Measurements from ENCODE around the gene TMEM235. TPM values are rescaled to one million over a fixed set of nuclear protein-coding genes. Genes with fewer than 3 reads are reported as not detected.

Gene TMEM235
- total RNA-seq, 1 donor from 2014 or later, result not detected

GRCh38 chr17:78273813-78274212 lies 42.4 kb downstream of the TMEM235 start:
- TF ChIP-seq CTCF (IDR thresholded peaks at IDR 0.05; ENCODE audit: insufficient read depth, low read length, poor library complexity, severe bottlenecking), result no peak
- Histone ChIP-seq H3K36me3 (ENCODE audit: control insufficient read depth, insufficient read depth, low read length) (no peaks in the 10 kb centered on the region), H3K27me3 (ENCODE audit: control insufficient read depth, insufficient read depth, low read length) (peaks cover 10% of the 10 kb centered on the region), H3K4me3 (ENCODE audit: low read depth, low read length) (no peak overlapping the region)
- DNase-seq (ENCODE audit: low read depth), result no peak

- DNase-seq (ENCODE audit: low read depth), result no peak
- no peaks in the 10 kb centered on the region for H3K36me3 ChIP-seq (ENCODE audit: control insufficient read depth, insufficient read depth, low read length)
- H3K4me3 ChIP-seq (ENCODE audit: low read depth, low read length), result no peak overlapping the region
- no peak for TF ChIP-seq CTCF (IDR thresholded peaks at IDR 0.05; ENCODE audit: insufficient read depth, low read length, poor library complexity, severe bottlenecking)
- peaks cover 4% of the 10 kb centered on the region for H3K27me3 ChIP-seq (ENCODE audit: control insufficient read depth, insufficient read depth, low read length)
Observed at GRCh38 chr17:78275355-78275754, 43.9 kb downstream of the TMEM235 start.

- no peak for TF ChIP-seq CTCF (IDR thresholded peaks at IDR 0.05; ENCODE audit: insufficient read depth, low read length, poor library complexity, severe bottlenecking)
- H3K4me3 ChIP-seq (ENCODE audit: low read depth, low read length), result no peak overlapping the region
- no peaks in the 10 kb centered on the region for H3K36me3 ChIP-seq (ENCODE audit: control insufficient read depth, insufficient read depth, low read length)
- DNase-seq (ENCODE audit: low read depth), result no peak
- peaks cover 4% of the 10 kb centered on the region for H3K27me3 ChIP-seq (ENCODE audit: control insufficient read depth, insufficient read depth, low read length)
Observed at GRCh38 chr17:78276098-78276887, 44.9 kb downstream of the TMEM235 start.

DNA sequence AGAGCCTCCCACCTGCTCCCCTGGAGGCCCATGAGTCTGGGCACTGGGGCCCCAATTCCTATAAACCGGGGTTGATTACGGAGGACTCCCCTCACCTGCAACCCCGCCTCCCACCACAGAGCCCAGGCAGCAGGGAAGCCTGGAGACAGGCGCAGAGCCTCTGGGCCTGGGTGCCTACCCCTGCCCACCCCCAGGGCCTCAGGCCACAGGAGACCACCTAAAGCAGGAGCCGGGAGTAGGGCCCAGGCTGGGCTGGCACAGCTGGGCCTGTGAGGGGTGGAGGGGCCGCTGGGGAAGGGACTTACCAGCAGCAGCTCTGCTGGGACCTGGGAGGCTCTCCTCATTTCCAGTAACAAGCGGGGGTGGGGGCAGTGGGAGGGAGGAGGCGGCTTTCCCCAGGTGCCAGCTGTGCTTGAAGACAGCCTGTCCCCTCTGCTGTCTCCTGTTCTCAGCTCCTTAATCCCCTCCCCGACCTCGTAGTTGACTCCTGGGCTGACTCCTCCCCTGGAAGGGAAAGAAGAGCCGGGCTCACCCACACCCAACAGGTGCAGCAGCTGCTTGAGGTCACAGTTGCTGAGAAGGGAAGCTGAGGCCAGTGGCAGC lies 46.8 kb downstream of the TMEM235 start:
- Histone ChIP-seq H3K27me3 (ENCODE audit: control insufficient read depth, insufficient read depth, low read length) (no peaks in the 10 kb centered on the region), H3K4me3 (ENCODE audit: low read depth, low read length) (no peak overlapping the region), H3K36me3 (ENCODE audit: control insufficient read depth, insufficient read depth, low read length) (no peaks in the 10 kb centered on the region)
- no peak for DNase-seq (ENCODE audit: low read depth)
- no peak for TF ChIP-seq CTCF (IDR thresholded peaks at IDR 0.05; ENCODE audit: insufficient read depth, low read length, poor library complexity, severe bottlenecking)

DNA sequence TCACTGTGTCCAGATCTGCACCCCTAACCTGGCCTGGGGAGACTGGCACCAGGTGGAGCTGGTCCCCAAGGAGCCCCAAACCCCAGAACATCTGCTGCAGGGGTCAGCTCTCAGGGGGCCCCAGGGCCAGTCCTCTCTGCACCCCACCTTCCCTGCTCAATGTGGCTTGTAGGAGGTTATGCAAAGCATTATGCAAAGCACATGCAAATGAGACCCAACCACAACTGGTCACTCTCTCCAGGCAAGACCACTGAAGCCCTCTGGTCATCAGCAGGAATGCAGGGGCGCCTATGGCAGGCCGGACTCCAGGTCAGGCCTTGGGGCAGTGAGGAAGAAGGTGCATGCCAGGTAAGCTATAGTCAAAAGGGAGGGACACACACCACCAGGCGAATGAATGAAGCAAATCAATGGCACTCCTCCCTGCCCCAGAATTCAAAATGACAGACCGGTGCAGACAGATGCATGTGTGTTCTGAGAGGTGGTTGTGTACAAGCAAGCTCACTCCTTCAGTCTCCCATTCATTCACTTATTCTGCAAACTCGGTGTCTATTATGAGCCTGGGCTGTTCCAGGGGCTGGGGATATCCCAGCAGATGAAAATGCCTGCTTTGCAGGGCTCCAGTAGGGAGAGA lies 48.0 kb downstream of the TMEM235 start:
- no peak for TF ChIP-seq CTCF (IDR thresholded peaks at IDR 0.05; ENCODE audit: insufficient read depth, low read length, poor library complexity, severe bottlenecking)

More for the DNA sequence above, 48.0 kb downstream of the TMEM235 start:
- Histone ChIP-seq H3K36me3 (ENCODE audit: control insufficient read depth, insufficient read depth, low read length) (no peaks in the 10 kb centered on the region), H3K27me3 (ENCODE audit: control insufficient read depth, insufficient read depth, low read length) (no peaks in the 10 kb centered on the region), H3K4me3 (ENCODE audit: low read depth, low read length) (no peak overlapping the region)
- no peak for DNase-seq (ENCODE audit: low read depth)

Measured in kidney epithelial cell (primary cell).